Gastroesophageal sphincter (tissue), 4 donors: ENCODE data around the gene NR2F6. TPM values are rescaled to one million over a fixed set of nuclear protein-coding genes. Genes with fewer than 3 reads are reported as not detected.

Experiments used
- ATAC-seq: fragments of 150-250 bp; one replicate; pipeline ENCODE4 v1.9.1; 2016; ENCODE audit warnings: mild to moderate bottlenecking, moderate library complexity
- H3K27ac ChIP-seq, 4 donors: fragments of 200-600 bp; sonication (generic) in 3 of 4; 1 replicate in 3 of 4; 2 replicates in 1 of 4; pipeline ENCODE4 v1.5.1; 2016 to 2019
- H3K27me3 ChIP-seq: fragments of 200-600 bp; sonication (generic); one replicate; pipeline ENCODE4 v1.5.1; 2019
- H3K36me3 ChIP-seq, 2 donors: fragments of 200-600 bp; sonication (generic); one replicate each; pipeline ENCODE4 v1.5.1; 2019; ENCODE audit warnings: control low read depth in 1 of 2
- H3K4me1 ChIP-seq, 3 donors: fragments of 200-600 bp; sonication (generic); 1 replicate in 2 of 3; 2 replicates in 1 of 3; pipeline ENCODE4 v1.5.1; 2016 to 2019; ENCODE audit warnings: control low read depth in 2 of 3
- H3K4me3 ChIP-seq, 2 donors: fragments of 200-600 bp; sonication (generic); one replicate each; pipeline ENCODE4 v1.5.1; 2019; ENCODE audit warnings: mild to moderate bottlenecking in 1 of 2, moderate library complexity in 1 of 2
- H3K9me3 ChIP-seq, 3 donors: fragments of 200-600 bp; sonication (generic); one replicate each; pipeline ENCODE4 v1.5.1; 2017 to 2019; ENCODE audit warnings: control low read depth in 2 of 3
- CTCF ChIP-seq, 4 experiments: fragments of 200-600 bp in 2 of 4; fragments of 450-650 bp in 2 of 4; sonication (generic) in 1 of 4; IDR thresholded peaks; one replicate each; pipeline ENCODE4 v1.5.1; 2017 to 2019; ENCODE audit warnings: antibody characterized with exemption in 4 of 4, mild to moderate bottlenecking in 2 of 4, moderate library complexity in 2 of 4
- EP300 ChIP-seq: sonication (generic); formaldehyde crosslinking; IDR thresholded peaks from one replicate; pipeline ENCODE4 v1.6.1; 2017; ENCODE audit warnings: antibody characterized with exemption, mild to moderate bottlenecking
- POLR2A ChIP-seq, 2 donors: fragments of 450-650 bp; IDR thresholded peaks; one replicate each; pipeline ENCODE4 v1.6.1; 2017; ENCODE audit warnings: antibody characterized with exemption in 2 of 2, mild to moderate bottlenecking in 2 of 2, moderate library complexity in 1 of 2
- POLR2AphosphoS5 ChIP-seq: sonication (generic); formaldehyde crosslinking; IDR thresholded peaks from one replicate; pipeline ENCODE4 v1.6.1; 2017; ENCODE audit warnings: antibody characterized with exemption
- WGBS, 2 donors: methylation state at CpG; one replicate each; pipeline ENCODE4 v1.1.5; 2018; ENCODE audit warnings: low coverage in 1 of 2; 5-methylcytosine and 5-hydroxymethylcytosine counted together
- total RNA-seq, 4 donors: library from RNA; depleted of rRNA; stranded (reverse); fragments of >200 nt; gene quantifications; one replicate each; pipeline ENCODE4 v1.1.0, GENCODE V29; 2016

NR2F6 gene
- total RNA-seq, 4 donors from 2014 or later: 33.9 to 71.9 (median 60.2) TPM

GRCh38 chr19:17286752-17287151 is 41.0 kb upstream of the NR2F6 start:
- WGBS, 2 donors: 85% methylated on average over 7 of the region's 9 CpGs; no CpG with 5 or more reads in 1 of the 2 donors
- Histone ChIP-seq H3K27me3 (peaks cover 17% of the 10 kb centered on the region), H3K27ac (no peak overlapping the region), H3K36me3 (no peaks in the 10 kb centered on the region), H3K4me1 (peaks cover 0 to 20% (median 11%) of the 10 kb centered on the region in 3 donors), H3K9me3 (no peaks in the 10 kb centered on the region), H3K4me3 (no peak overlapping the region)
- ATAC-seq: no peak
- TF ChIP-seq POLR2A (IDR thresholded peaks at IDR 0.05) (no peak), EP300 (no peak), POLR2AphosphoS5 (no peak), CTCF (IDR thresholded peaks at IDR 0.05) (no peak)

- no peaks in the 10 kb centered on the region for H3K36me3 ChIP-seq
- H3K27ac ChIP-seq: no peak overlapping the region
- no peaks in the 10 kb centered on the region for H3K9me3 ChIP-seq
- peaks cover 0 to 25% (median 16%) of the 10 kb centered on the region in 3 donors for H3K4me1 ChIP-seq
- no peak for ATAC-seq
- no peak overlapping the region for H3K4me3 ChIP-seq
- H3K27me3 ChIP-seq: peaks cover 21% of the 10 kb centered on the region
- 75% methylated on average over 2 of the region's 11 CpGs; no CpG with 5 or more reads in 1 of the 2 donors for WGBS, 2 donors
- TF ChIP-seq EP300: no peak
- TF ChIP-seq POLR2AphosphoS5: no peak
- no peak for TF ChIP-seq POLR2A (IDR thresholded peaks at IDR 0.05)
- TF ChIP-seq CTCF (IDR thresholded peaks at IDR 0.05): no peak
Measured at GRCh38 chr19:17286263-17286662, 40.5 kb upstream of the NR2F6 start.

- Histone ChIP-seq H3K27ac (no peak overlapping the region), H3K4me3 (no peak overlapping the region), H3K9me3 (no peaks in the 10 kb centered on the region), H3K4me1 (peaks cover 0 to 27% (median 17%) of the 10 kb centered on the region in 3 donors), H3K27me3 (peaks cover 26% of the 10 kb centered on the region), H3K36me3 (no peaks in the 10 kb centered on the region)
- ATAC-seq: no peak
- WGBS, 2 donors: 0 to 61% methylated on average over 1 to 3 of the region's 18 CpGs
- TF ChIP-seq POLR2A (IDR thresholded peaks at IDR 0.05) (no peak), CTCF (IDR thresholded peaks at IDR 0.05) (no peak), POLR2AphosphoS5 (no peak), EP300 (no peak)
Measured at GRCh38 chr19:17285415-17286135, 39.9 kb upstream of the NR2F6 start.

GRCh38 chr19:17283504-17283996 is 37.8 kb upstream of the NR2F6 start:
- 82% methylated on average over 2 of the region's 7 CpGs; no CpG with 5 or more reads in 1 of the 2 donors for WGBS, 2 donors
- peaks cover 26% of the 10 kb centered on the region for H3K27me3 ChIP-seq
- no peak for ATAC-seq
- peaks cover 0 to 13% of the 10 kb centered on the region in 2 donors for H3K36me3 ChIP-seq
- peaks cover 0 to 19% (median 17%) of the 10 kb centered on the region in 3 donors for H3K4me1 ChIP-seq
- no peak overlapping the region for H3K27ac ChIP-seq
- no peak overlapping the region for H3K4me3 ChIP-seq
- H3K9me3 ChIP-seq: no peaks in the 10 kb centered on the region
- TF ChIP-seq POLR2A (IDR thresholded peaks at IDR 0.05): no peak
- no peak for TF ChIP-seq CTCF (IDR thresholded peaks at IDR 0.05)
- no peak for TF ChIP-seq POLR2AphosphoS5
- no peak for TF ChIP-seq EP300
